GM20000 (cell line): ENCODE data around the gene PDE4A.

Source experiments
- DNase-seq: peaks from one replicate; pipeline ENCODE4 v3.0.0; 2012; ENCODE audit warnings: low spot score
- TF ChIP-seq, protein P1 (sequence below): IDR thresholded peaks from 2 replicates; pipeline ENCODE4 v1.5.1; 2012; ENCODE audit warnings: mild to moderate bottlenecking, control low read depth; ENCODE audit errors: extremely low read depth, missing control alignments

Gene PDE4A

DNA sequence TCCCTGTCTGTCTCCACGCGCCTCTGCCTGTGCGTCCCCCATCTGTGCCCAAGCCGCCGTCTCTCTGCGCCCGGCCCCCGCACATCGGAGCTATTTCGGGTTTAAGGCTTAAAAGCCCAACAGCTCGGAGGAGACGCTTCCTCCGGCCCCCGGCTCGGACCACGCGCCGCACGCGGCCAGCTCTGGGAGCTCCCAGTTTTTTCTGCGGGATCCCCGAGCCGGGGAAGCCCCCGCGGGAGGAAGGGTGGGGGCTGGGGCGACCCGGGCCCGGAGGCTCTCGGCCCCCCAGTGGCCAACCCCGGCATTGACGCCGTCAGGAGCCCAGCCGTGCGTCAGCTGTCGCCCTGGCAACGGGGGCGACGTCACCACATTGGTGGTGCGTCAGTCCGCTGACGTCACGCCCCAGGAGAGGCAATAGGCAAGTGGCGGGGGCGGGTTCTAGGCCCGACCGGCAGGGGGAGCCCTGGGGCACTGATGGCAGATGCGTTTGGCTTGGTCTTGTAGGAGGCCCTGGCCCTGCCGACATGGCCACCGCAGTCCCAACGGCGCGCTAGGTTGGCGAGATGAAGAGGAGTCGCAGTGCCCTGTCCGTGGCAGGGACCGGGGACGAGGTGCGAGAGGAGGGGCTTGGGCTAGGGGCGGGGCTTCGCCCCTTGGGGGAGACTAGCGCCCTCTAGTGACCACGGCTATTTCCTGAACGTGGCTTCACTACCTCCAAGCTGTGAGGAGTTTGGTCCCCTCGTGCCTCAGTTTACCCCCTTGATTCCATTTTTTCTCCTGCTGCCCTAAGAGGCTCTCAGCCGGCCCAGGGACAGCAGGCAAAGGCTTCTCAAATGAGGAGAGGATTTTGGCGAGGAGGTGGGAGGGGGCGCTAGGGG is 3.7 kb upstream of the PDE4A start:
- DNase-seq, result peak; percentile 94
- TF ChIP-seq, protein P1, sequence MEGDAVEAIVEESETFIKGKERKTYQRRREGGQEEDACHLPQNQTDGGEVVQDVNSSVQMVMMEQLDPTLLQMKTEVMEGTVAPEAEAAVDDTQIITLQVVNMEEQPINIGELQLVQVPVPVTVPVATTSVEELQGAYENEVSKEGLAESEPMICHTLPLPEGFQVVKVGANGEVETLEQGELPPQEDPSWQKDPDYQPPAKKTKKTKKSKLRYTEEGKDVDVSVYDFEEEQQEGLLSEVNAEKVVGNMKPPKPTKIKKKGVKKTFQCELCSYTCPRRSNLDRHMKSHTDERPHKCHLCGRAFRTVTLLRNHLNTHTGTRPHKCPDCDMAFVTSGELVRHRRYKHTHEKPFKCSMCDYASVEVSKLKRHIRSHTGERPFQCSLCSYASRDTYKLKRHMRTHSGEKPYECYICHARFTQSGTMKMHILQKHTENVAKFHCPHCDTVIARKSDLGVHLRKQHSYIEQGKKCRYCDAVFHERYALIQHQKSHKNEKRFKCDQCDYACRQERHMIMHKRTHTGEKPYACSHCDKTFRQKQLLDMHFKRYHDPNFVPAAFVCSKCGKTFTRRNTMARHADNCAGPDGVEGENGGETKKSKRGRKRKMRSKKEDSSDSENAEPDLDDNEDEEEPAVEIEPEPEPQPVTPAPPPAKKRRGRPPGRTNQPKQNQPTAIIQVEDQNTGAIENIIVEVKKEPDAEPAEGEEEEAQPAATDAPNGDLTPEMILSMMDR, result peak; percentile 73

DNA sequence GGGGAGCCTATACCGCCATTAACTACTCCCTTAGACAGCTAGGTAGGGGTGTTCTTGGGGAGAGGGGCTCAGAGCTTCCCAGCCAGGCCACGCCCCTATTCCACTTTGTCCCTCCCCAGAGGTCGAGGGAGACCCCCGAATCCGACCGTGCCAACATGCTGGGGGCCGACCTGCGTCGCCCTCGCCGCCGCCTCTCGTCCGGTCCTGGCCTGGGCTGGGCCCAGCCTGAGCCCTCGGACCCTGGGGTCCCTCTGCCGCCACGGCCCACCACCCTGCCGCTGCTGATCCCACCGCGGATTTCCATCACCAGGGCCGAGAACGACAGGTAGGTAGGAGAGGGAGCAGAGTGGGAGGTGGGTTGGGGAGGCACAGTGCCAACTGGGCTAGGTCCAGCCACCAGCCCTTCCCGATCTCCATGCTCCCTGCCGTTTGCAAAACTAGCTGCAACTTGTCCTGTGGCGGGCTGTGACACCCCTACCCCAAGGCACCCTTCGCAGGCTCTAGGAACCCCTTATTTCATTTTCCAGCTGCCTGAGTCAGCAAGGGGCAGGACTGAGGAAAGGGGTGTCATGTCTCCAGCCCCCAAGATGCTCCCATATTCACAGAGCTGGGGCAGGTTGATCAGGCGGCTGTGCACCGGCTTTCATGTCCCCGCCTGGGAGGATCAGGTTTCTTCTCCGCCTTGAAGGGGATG is 2.6 kb upstream of the PDE4A start:
- no peak for DNase-seq
- TF ChIP-seq, protein P1, result no peak

DNA sequence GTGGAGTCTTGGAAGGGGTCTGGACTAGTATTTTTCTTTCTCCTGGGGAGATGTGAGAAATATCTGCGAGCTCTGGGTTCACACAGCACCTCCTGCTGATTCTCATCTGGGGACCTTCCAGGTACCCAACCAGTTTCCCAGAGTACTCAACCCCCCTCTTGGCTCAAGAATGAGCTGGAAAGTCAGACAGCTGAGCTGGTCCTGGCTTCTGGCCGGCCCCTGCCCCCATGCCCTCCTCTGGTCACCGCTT is 2.2 kb upstream of the PDE4A start:
- DNase-seq, result no peak
- TF ChIP-seq, protein P1, result no peak

DNA sequence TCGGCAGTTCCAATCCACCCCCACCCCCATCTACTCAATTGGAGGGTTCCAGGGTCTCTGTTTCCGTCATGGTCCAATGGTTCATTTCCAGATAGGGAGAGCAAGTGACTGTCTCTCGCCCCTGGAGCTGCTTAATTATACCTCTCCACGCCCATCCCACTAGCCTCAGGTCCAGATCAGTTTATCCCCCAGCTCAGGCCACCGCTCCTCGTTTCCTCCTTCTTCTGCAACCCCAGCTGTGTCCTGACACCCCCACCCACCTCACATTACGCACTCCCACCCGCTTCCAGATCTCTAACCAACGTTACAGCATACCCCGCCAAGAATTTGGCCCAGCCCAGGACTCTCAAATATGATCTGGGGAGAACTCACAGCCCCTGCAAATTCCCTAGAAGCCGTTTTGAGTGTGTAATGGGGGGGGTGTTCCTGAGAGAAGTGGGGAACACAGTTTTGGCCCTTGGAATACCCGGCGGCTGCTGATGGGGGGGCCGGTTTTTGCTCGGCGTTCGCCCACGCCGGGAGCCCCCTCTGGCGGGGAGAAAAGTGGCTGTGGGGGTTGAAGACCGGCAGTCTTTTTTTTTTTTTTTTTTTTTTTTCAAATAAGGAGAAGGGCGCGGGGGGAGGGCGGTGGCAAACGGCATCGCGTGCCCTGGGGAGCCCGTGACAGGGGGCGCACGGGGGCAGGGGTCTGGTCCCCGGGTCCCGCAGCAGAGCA is 1.7 kb upstream of the PDE4A start:
- TF ChIP-seq, protein P1, result no peak
- DNase-seq, result no peak

DNA sequence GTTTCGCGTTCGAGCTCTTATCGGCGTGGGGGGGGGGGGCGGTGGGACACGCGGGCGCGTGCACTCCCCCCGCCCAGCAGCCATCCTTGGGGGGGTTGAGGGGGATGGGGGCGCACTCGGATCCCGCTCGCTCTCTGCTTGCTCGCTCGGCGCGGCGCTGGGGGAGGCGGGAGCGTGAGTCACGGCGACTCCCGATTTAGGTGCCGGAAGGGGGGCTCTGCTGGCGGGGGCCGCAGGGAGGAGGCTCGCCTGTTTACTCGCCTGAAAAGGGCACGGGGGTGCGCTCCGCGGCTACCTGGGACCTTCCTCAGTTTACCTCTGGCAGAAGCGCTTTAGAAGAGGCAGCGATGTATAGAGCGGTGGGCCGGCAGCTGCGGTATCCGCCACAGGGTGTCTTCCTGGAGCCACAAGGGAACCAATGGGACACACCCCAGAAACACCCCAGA is 1.1 kb upstream of the PDE4A start:
- DNase-seq, result no peak
- TF ChIP-seq, protein P1, result no peak

DNA sequence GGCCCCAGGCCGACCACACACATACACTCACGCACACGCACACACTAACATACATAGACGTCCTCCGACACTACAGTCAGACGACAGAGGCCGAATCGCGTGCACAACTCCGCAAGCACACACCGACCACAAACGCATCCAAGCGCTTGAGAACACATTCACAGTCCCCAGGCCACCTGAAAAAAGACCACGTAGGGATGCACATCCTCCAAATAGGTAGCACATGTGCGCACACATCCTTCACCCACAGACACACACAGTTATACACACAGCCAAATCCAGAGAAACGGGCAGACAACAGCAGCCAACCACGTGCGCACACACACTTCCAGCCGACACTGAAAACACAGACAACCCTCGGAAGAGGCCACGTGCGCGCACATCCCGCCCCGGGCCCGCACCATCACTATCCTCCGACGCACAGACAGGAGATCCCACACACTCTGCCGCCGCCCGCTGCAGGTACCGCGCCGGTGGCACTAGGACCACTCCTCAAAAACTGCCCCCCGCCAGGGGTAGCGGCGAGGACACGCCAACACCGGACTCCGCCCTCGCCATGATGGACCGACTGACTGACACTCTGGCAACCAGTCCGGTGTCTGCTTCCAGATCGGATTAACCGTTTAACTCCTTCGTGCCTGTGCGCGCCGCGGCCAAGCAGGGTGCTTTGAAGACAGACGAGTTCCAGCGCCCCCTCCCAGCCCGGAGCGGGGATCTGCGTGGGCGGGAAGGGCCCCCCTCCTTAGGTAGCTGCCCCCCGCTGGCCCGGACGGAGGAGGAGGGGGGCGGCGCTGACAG is 493 bp upstream of the PDE4A start:
- TF ChIP-seq, protein P1, result no peak
- peak; percentile 84 for DNase-seq
